Panc1 (cell line): Measurements from ENCODE around the gene SCN1B. TPM values are rescaled to one million over a fixed set of nuclear protein-coding genes. Genes with fewer than 3 reads are reported as not detected.

Experiments used
- ATAC-seq: fragments of 200-7000 bp; cut with Tn5 transposase; 2 replicates; pipeline ENCODE4 v1.9.1; 2020; ENCODE audit warnings: mild to moderate bottlenecking, moderate library complexity
- BruUV-seq: library from RNA; stranded (reverse); fragments of 400-500 nt; replicated peaks from 2 replicates; lab custom pipeline; 2021; lab: Mats Ljungman, UMichigan
- CTCF ChIA-PET: fragments of 300-600 bp; sonication (Branson Sonifier 250); formaldehyde crosslinking; loops from one replicate; lab custom pipeline; 2022; ENCODE audit warnings: antibody characterized with exemption; lab: Charles Lee
- POLR2A ChIA-PET: fragments of 300-600 bp; sonication (Branson Sonifier 250); formaldehyde crosslinking; loops from one replicate; lab custom pipeline; 2022; ENCODE audit warnings: antibody characterized with exemption; lab: Charles Lee
- DNase-seq: peaks from one replicate; pipeline ENCODE4 v3.0.0-alpha.2; 2010; ENCODE audit warnings: low read depth, low spot score
- H3K27ac ChIP-seq: 2 replicates; pipeline ENCODE4 v1.5.1; 2011; ENCODE audit warnings: mild to moderate bottlenecking, low read length, inconsistent platforms
- H3K27me3 ChIP-seq: fragments of 200-500 bp; sonication (Bioruptor generic); 2 replicates; pipeline ENCODE4 v1.6.0; 2014; ENCODE audit warnings: low read length, inconsistent platforms; ENCODE audit not compliant: control insufficient read depth, insufficient read depth
- H3K36me3 ChIP-seq: fragments of 200-500 bp; sonication (Bioruptor generic); 2 replicates; pipeline ENCODE4 v1.5.1; 2014; ENCODE audit warnings: inconsistent platforms, mild to moderate bottlenecking, low read length, moderate library complexity; ENCODE audit not compliant: control insufficient read depth, insufficient read depth
- H3K4me1 ChIP-seq: 2 replicates; pipeline ENCODE4 v1.5.1; 2011; ENCODE audit warnings: inconsistent platforms, mild to moderate bottlenecking, low read length, moderate library complexity; ENCODE audit not compliant: control insufficient read depth, insufficient read depth
- H3K4me3 ChIP-seq, 2 experiments: 2 replicates each; pipeline ENCODE4 v1.5.1; 2011 to 2012; ENCODE audit warnings: low read depth in 2 of 2, low read length in 2 of 2, mild to moderate bottlenecking in 2 of 2, inconsistent platforms in 1 of 2, moderate library complexity in 1 of 2
- H3K9me3 ChIP-seq: fragments of 200-500 bp; sonication (Bioruptor generic); 2 replicates; pipeline ENCODE4 v1.5.1; 2014; ENCODE audit warnings: low read depth, mild to moderate bottlenecking, inconsistent platforms, low read length, moderate library complexity; ENCODE audit not compliant: control insufficient read depth, insufficient read depth
- CTCF ChIP-seq: fragments of 450-650 bp; IDR thresholded peaks from 2 replicates; pipeline ENCODE4 v1.5.1; 2017; ENCODE audit warnings: mild to moderate bottlenecking
- POLR2AphosphoS5 ChIP-seq: IDR thresholded peaks from 2 replicates; pipeline ENCODE4 v1.6.1; 2012; ENCODE audit warnings: mild to moderate bottlenecking, low read depth, low read length, moderate library complexity
- REST ChIP-seq, 2 experiments: IDR thresholded peaks; 2 replicates each; pipeline ENCODE4 v1.6.1; 2011 to 2012; ENCODE audit warnings: low read depth in 2 of 2, control low read depth in 1 of 2, low read length in 1 of 2, mild to moderate bottlenecking in 1 of 2, moderate library complexity in 1 of 2; ENCODE audit not compliant: insufficient read depth in 1 of 2
- SIN3A ChIP-seq: IDR thresholded peaks from 2 replicates; pipeline ENCODE4 v1.6.1; 2012; ENCODE audit warnings: low read depth, mild to moderate bottlenecking, low read length, moderate library complexity, borderline replicate concordance; ENCODE audit not compliant: insufficient read depth
- TCF7L2 ChIP-seq: IDR thresholded peaks from 2 replicates; pipeline ENCODE4 v1.6.1; 2011; ENCODE audit warnings: mild to moderate bottlenecking, low read depth, low read length, inconsistent platforms
- in situ Hi-C: cut with HindIII; loops from 2 replicates; pipeline ENCODE4 v1.10.0; 2016; ENCODE audit warnings: low sequenced_read_pairs, low pct_unique_long_range_greater_than_20kb
- intact Hi-C: fragments of 100-400 bp; cut with micrococcal nuclease; formaldehyde crosslinking; loops from one replicate; pipeline ENCODE4 v1.10.0; 2022; ENCODE audit not compliant: unreplicated experiment
- total RNA-seq: library from RNA; stranded (reverse); gene quantifications from one replicate; pipeline ENCODE4 v1.2.1, GENCODE V29; 2021; ENCODE audit not compliant: unreplicated experiment

SCN1B gene
- total RNA-seq, 1 experiment from 2014 or later: 4.6 TPM

- no peak overlapping the region for H3K27ac ChIP-seq
- in situ Hi-C loops (no loop called here), intact Hi-C loops (no loop called here)
- peaks cover 18% of the 10 kb centered on the region for H3K4me1 ChIP-seq
- ATAC-seq (no peak), DNase-seq (no peak)
- H3K9me3 ChIP-seq: no peaks in the 10 kb centered on the region
- ChIA-PET POLR2A (no interaction called here), CTCF (no interaction called here)
- TF ChIP-seq CTCF (no peak), SIN3A (no peak), POLR2AphosphoS5 (no peak), REST (IDR thresholded peaks at IDR 0.05; ENCODE audit: insufficient read depth in 1 of 2, low read depth in 2 of 2, low read length in 1 of 2) (no peak), TCF7L2 (no peak)
- H3K27me3 ChIP-seq: no peaks in the 10 kb centered on the region
- H3K36me3 ChIP-seq: no peaks in the 10 kb centered on the region
- peak overlapping the region in 1 of 2 experiments; percentile 87; a peak in 1 of 4 replicates for H3K4me3 ChIP-seq
- no TSS peak for BruUV-seq
These were observed 28.2 kb upstream of the SCN1B start for GRCh38 chr19:35002037-35002535.

- BruUV-seq: no TSS peak
- Histone ChIP-seq H3K36me3 (no peaks in the 10 kb centered on the region), H3K9me3 (no peaks in the 10 kb centered on the region), H3K4me1 (peaks cover 8% of the 10 kb centered on the region), H3K27me3 (no peaks in the 10 kb centered on the region), H3K4me3 (no peak overlapping the region), H3K27ac (no peak overlapping the region)
- ATAC-seq (no peak), DNase-seq (no peak)
- in situ Hi-C loops: no loop called here
- TF ChIP-seq REST (IDR thresholded peaks at IDR 0.05; ENCODE audit: insufficient read depth in 1 of 2, low read depth in 2 of 2, low read length in 1 of 2) (no peak), TCF7L2 (no peak), POLR2AphosphoS5 (no peak), CTCF (no peak), SIN3A (no peak)
- intact Hi-C loops: no loop called here
- ChIA-PET POLR2A (no interaction called here), CTCF (no interaction called here)
These were observed 25.6 kb upstream of the SCN1B start for GRCh38 chr19:35004517-35005255.
